ENCODE data around the gene AFAP1L2. TPM values are rescaled to one million over a fixed set of nuclear protein-coding genes. Genes with fewer than 3 reads are reported as not detected.

Gene AFAP1L2
- polyA plus RNA-seq, 1 experiment, result 0.07 TPM

DNA sequence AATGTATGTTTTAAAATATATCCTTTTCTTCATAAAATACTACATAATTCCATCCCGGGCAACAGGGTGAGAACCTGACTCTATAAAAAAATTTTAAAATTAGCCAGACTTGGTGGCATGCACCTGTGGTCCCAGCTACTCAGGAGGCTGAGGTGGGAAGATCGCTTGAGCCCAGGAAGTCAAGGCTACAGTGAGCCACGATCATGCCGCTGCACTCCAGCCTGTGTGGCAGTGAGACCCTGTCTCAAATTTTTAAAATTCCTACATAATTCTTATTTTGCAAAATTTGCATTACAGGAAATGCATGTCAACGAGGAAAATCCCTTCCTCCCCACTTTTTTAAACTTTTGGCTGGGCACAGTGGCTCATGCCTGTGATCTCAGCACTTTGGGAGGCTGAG, 31.3 kb downstream of the AFAP1L2 start:
- ChIA-PET CTCF (no interaction called here), POLR2A (no interaction called here)
- TF ChIP-seq CTCF (IDR thresholded peaks at IDR 0.05; ENCODE audit: low read depth, low read length), result no peak
- Histone ChIP-seq H3K4me3 (ENCODE audit: low read depth, low read length) (no peak overlapping the region), H3K9me3 (ENCODE audit: control insufficient read depth, insufficient read depth, low read length) (no peaks in the 10 kb centered on the region), H3K27me3 (ENCODE audit: control insufficient read depth, insufficient read depth, low read length) (peaks cover 17% of the 10 kb centered on the region), H3K27ac (ENCODE audit: low read depth, low read length) (no peak overlapping the region)
- DNase-seq (ENCODE audit: low read depth, low spot score), result no peak

- no peak overlapping the region for H3K4me3 ChIP-seq (ENCODE audit: low read depth, low read length)
- DNase-seq (ENCODE audit: low read depth, low spot score), result no peak
- no peak for TF ChIP-seq CTCF (IDR thresholded peaks at IDR 0.05; ENCODE audit: low read depth, low read length)
- H3K9me3 ChIP-seq (ENCODE audit: control insufficient read depth, insufficient read depth, low read length), result no peaks in the 10 kb centered on the region
- peaks cover 12% of the 10 kb centered on the region for H3K27me3 ChIP-seq (ENCODE audit: control insufficient read depth, insufficient read depth, low read length)
- H3K27ac ChIP-seq (ENCODE audit: low read depth, low read length), result no peak overlapping the region
- ChIA-PET POLR2A (no interaction called here), CTCF (interaction anchor here (1.7 kb wide), 1 partner anchor 68 kb away, joined by 5 read pairs; no protein-coding TSS in a partner anchor)
Measured at GRCh38 chr10:114372179-114372578, 32.1 kb downstream of the AFAP1L2 start.

- no peaks in the 10 kb centered on the region for H3K9me3 ChIP-seq (ENCODE audit: control insufficient read depth, insufficient read depth, low read length)
- POLR2A ChIA-PET, result no interaction called here
- no peak overlapping the region for H3K27ac ChIP-seq (ENCODE audit: low read depth, low read length)
- H3K27me3 ChIP-seq (ENCODE audit: control insufficient read depth, insufficient read depth, low read length), result peaks cover 7% of the 10 kb centered on the region
- CTCF ChIA-PET, result interaction anchor here (1.7 kb wide), 1 partner anchor 67 kb away, joined by 5 read pairs; no protein-coding TSS in a partner anchor
- DNase-seq (ENCODE audit: low read depth, low spot score), result no peak
- H3K4me3 ChIP-seq (ENCODE audit: low read depth, low read length), result no peak overlapping the region
- TF ChIP-seq CTCF (IDR thresholded peaks at IDR 0.05; ENCODE audit: low read depth, low read length), result no peak
Measured at GRCh38 chr10:114370966-114371365, 33.3 kb downstream of the AFAP1L2 start.

DNA sequence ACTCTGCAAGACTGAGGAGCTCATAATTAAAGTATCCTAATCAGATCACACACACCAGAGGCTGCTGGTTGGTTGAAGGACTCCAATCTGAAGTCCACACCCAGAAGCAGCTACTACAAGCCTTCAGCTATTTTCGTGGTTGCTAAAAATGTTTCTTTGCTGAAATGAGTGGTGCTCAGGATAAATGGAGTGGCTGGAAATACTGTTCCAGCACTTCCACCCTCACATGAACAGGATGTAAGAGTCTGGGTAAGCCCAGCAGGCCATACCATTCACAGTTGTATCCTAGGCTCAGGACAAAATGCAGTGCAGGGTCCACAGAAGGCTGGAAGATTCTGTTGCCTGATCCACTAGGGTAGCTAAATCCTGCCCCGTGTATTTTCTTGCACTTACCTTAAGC, 34.1 kb downstream of the AFAP1L2 start:
- CTCF ChIA-PET, result no interaction called here
- Histone ChIP-seq H3K9me3 (ENCODE audit: control insufficient read depth, insufficient read depth, low read length) (no peaks in the 10 kb centered on the region), H3K27me3 (ENCODE audit: control insufficient read depth, insufficient read depth, low read length) (peaks cover 7% of the 10 kb centered on the region), H3K4me3 (ENCODE audit: low read depth, low read length) (no peak overlapping the region), H3K27ac (ENCODE audit: low read depth, low read length) (no peak overlapping the region)
- no peak for TF ChIP-seq CTCF (IDR thresholded peaks at IDR 0.05; ENCODE audit: low read depth, low read length)
- no peak for DNase-seq (ENCODE audit: low read depth, low spot score)
- POLR2A ChIA-PET, result no interaction called here

- Histone ChIP-seq H3K27me3 (ENCODE audit: control insufficient read depth, insufficient read depth, low read length) (peaks cover 5% of the 10 kb centered on the region), H3K4me3 (ENCODE audit: low read depth, low read length) (no peak overlapping the region), H3K27ac (ENCODE audit: low read depth, low read length) (no peak overlapping the region), H3K9me3 (ENCODE audit: control insufficient read depth, insufficient read depth, low read length) (no peaks in the 10 kb centered on the region)
- DNase-seq (ENCODE audit: low read depth, low spot score), result no peak
- TF ChIP-seq CTCF (IDR thresholded peaks at IDR 0.05; ENCODE audit: low read depth, low read length), result no peak
- ChIA-PET CTCF (no interaction called here), POLR2A (no interaction called here)
Measured at GRCh38 chr10:114368057-114368391, 36.3 kb downstream of the AFAP1L2 start.

All from AG04450 (cell line).